Hepatocyte (in vitro differentiated cells): ENCODE measurements around the gene TXNRD1.

ENCODE experiments used
- CTCF ChIP-seq: fragments of 200-600 bp; sonication (generic); IDR thresholded peaks from 2 replicates; pipeline ENCODE4 v1.5.1; 2016; ENCODE audit warnings: antibody characterized with exemption, mild to moderate bottlenecking; ENCODE audit not compliant: poor library complexity
- EZH2 ChIP-seq: fragments of 200-600 bp; sonication (generic); IDR thresholded peaks from 2 replicates; pipeline ENCODE4 v1.6.1; 2016; ENCODE audit warnings: antibody characterized with exemption, mild to moderate bottlenecking, borderline replicate concordance
- EZH2phosphoT487 ChIP-seq: fragments of 200-600 bp; sonication (generic); IDR thresholded peaks from one replicate; pipeline ENCODE4 v1.6.1; 2018; ENCODE audit warnings: antibody characterized with exemption, mild to moderate bottlenecking, low read depth, moderate library complexity; ENCODE audit not compliant: unreplicated experiment, severe bottlenecking

- TF ChIP-seq CTCF (no peak), EZH2 (no peak), EZH2phosphoT487 (no peak)
Measured at GRCh38 chr12:104197264-104197663, 18.3 kb upstream of the TXNRD1 start.
